Liver (tissue), 9 donors: Measurements from ENCODE around the gene PLB1. TPM values are rescaled to one million over a fixed set of nuclear protein-coding genes. Genes with fewer than 3 reads are reported as not detected.

Experiments
- DNase-seq: peaks from one replicate; pipeline ENCODE4 v3.0.0-alpha.2; 2017; ENCODE audit warnings: low spot score
- H3K27ac ChIP-seq, 2 donors: one replicate each; pipeline ENCODE4 v1.7.0; 2013; ENCODE audit warnings: inconsistent platforms in 2 of 2, low read length in 2 of 2, control low read depth in 1 of 2, low read depth in 1 of 2, mild to moderate bottlenecking in 1 of 2
- H3K27me3 ChIP-seq, 4 donors: one replicate each; pipeline versions ENCODE4 v1.6.1 to v1.7.0; 2013; ENCODE audit warnings: low read length in 3 of 4, inconsistent platforms in 1 of 4, mild to moderate bottlenecking in 1 of 4, moderate library complexity in 1 of 4; ENCODE audit not compliant: control insufficient read depth in 4 of 4, insufficient read depth in 4 of 4
- H3K36me3 ChIP-seq, 4 donors: one replicate each; pipeline versions ENCODE4 v1.6.1 to v1.7.0; 2013; ENCODE audit warnings: low read length in 3 of 4, mild to moderate bottlenecking in 3 of 4, low read depth in 1 of 4, moderate library complexity in 1 of 4; ENCODE audit not compliant: control insufficient read depth in 4 of 4, insufficient read depth in 3 of 4
- H3K4me1 ChIP-seq, 4 donors: one replicate each; pipeline versions ENCODE4 v1.6.1 to v1.7.0; 2013; ENCODE audit warnings: low read length in 3 of 4, mild to moderate bottlenecking in 3 of 4, moderate library complexity in 1 of 4; ENCODE audit not compliant: control insufficient read depth in 4 of 4, insufficient read depth in 4 of 4
- H3K4me3 ChIP-seq, 3 donors: one replicate each; pipeline versions ENCODE4 v1.6.1 to v1.7.0; 2013; ENCODE audit warnings: low read length in 3 of 3, control low read depth in 1 of 3, low read depth in 1 of 3, mild to moderate bottlenecking in 1 of 3
- H3K9ac ChIP-seq, 2 donors: one replicate each; pipeline ENCODE4 v1.7.0; 2013; ENCODE audit warnings: low read length in 2 of 2, mild to moderate bottlenecking in 2 of 2, moderate library complexity in 2 of 2, control low read depth in 1 of 2, low read depth in 1 of 2
- H3K9me3 ChIP-seq, 4 donors: one replicate each; pipeline versions ENCODE4 v1.6.1 to v1.7.0; 2013; ENCODE audit warnings: low read length in 3 of 4; ENCODE audit not compliant: control insufficient read depth in 4 of 4
- ATF3 ChIP-seq: IDR thresholded peaks from 2 replicates; pipeline ENCODE4 v1.6.1; 2016; ENCODE audit warnings: antibody characterized with exemption
- EGR1 ChIP-seq, 2 donors: IDR thresholded peaks; 2 replicates each; pipeline ENCODE4 v1.6.1; 2016 to 2018; ENCODE audit warnings: antibody characterized with exemption in 2 of 2, low read depth in 2 of 2
- FOXA1 ChIP-seq: IDR thresholded peaks from 2 replicates; pipeline ENCODE4 v1.6.1; 2016; ENCODE audit warnings: antibody characterized with exemption
- FOXA2 ChIP-seq: IDR thresholded peaks from 2 replicates; pipeline ENCODE4 v1.6.1; 2016; ENCODE audit warnings: antibody characterized with exemption
- GABPA ChIP-seq, 2 donors: IDR thresholded peaks in 1 of 2; conservative IDR thresholded peaks in 1 of 2; 2 replicates each; pipeline ENCODE4 v1.6.1; 2016; ENCODE audit warnings: antibody characterized with exemption in 2 of 2, mild to moderate bottlenecking in 1 of 2, moderate library complexity in 1 of 2
- HNF4A ChIP-seq, 2 donors: conservative IDR thresholded peaks; 2 replicates each; pipeline ENCODE4 v1.6.1; 2016; ENCODE audit warnings: antibody characterized with exemption in 2 of 2, mild to moderate bottlenecking in 2 of 2
- HNF4G ChIP-seq: IDR thresholded peaks from 2 replicates; pipeline ENCODE4 v1.6.1; 2016; ENCODE audit warnings: antibody characterized with exemption
- JUND ChIP-seq, 2 donors: IDR thresholded peaks; 2 replicates each; pipeline ENCODE4 v1.6.1; 2016; ENCODE audit warnings: antibody characterized with exemption in 2 of 2
- NR2F2 ChIP-seq: IDR thresholded peaks from 2 replicates; pipeline ENCODE4 v1.6.1; 2016; ENCODE audit warnings: antibody characterized with exemption
- RAD21 ChIP-seq, 2 donors: IDR thresholded peaks; 2 replicates each; pipeline ENCODE4 v1.6.1; 2016; ENCODE audit warnings: antibody characterized with exemption in 2 of 2, mild to moderate bottlenecking in 2 of 2
- RXRA ChIP-seq, 2 donors: IDR thresholded peaks; 2 replicates each; pipeline ENCODE4 v1.6.1; 2017 to 2018; ENCODE audit warnings: antibody characterized with exemption in 2 of 2, mild to moderate bottlenecking in 1 of 2
- SP1 ChIP-seq: IDR thresholded peaks from 2 replicates; pipeline ENCODE4 v1.6.1; 2018; ENCODE audit warnings: antibody characterized with exemption, mild to moderate bottlenecking
- TAF1 ChIP-seq: conservative IDR thresholded peaks from 2 replicates; pipeline ENCODE4 v1.6.1; 2016; ENCODE audit warnings: antibody characterized with exemption, mild to moderate bottlenecking
- YY1 ChIP-seq: IDR thresholded peaks from 2 replicates; pipeline ENCODE4 v1.6.1; 2016; ENCODE audit warnings: antibody characterized with exemption, mild to moderate bottlenecking
- WGBS: extraction: QIAGEN DNeasy Blood & Tissue Kit; methylation state at CpG from one replicate; pipeline ENCODE4 v1.1.7; 2013; 5-methylcytosine and 5-hydroxymethylcytosine counted together
- polyA plus RNA-seq, 2 donors: library from polyadenylated mRNA; stranded (reverse) in 1 of 2; unstranded in 1 of 2; fragments of 200-250 nt in 1 of 2; fragments of >200 nt in 1 of 2; fragmentation: Nextera tagmentation in 1 of 2; extraction: Ambion mirVana in 1 of 2; gene quantifications; one replicate each; pipeline versions ENCODE4 v1.2.1 to v1.2.3, GENCODE V29; 2013 to 2015
- total RNA-seq, 2 donors: library from RNA; depleted of rRNA; stranded (reverse); fragments of >200 nt; gene quantifications; one replicate each; pipeline ENCODE4 v1.2.3, GENCODE V29; 2014
- TF ChIP-seq, protein P1 (sequence below): IDR thresholded peaks from 2 replicates; pipeline ENCODE4 v1.6.1; 2016; ENCODE audit warnings: antibody characterized with exemption
- TF ChIP-seq, protein P2 (sequence below): IDR thresholded peaks from 2 replicates; pipeline ENCODE4 v1.6.1; 2016; ENCODE audit warnings: antibody characterized with exemption
- TF ChIP-seq, protein P3 (sequence below): fragments of 150-350 bp; IDR thresholded peaks from 2 replicates; pipeline ENCODE4 v1.5.1; 2017; ENCODE audit warnings: improper control_type of control experiment, low read depth, low read length; ENCODE audit not compliant: missing input control
- donor health status: healthy.
- donor health status: healthy.
- donor health status: healthy.
- donor health status: healthy.
- donor health status: healthy.

PLB1 gene
- total and polyA plus RNA-seq, 4 donors = 0.58 to 4.5 (median 1.6) TPM

GRCh38 chr2:28644760-28645159 is 148.9 kb downstream of the PLB1 start:
- H3K4me3 ChIP-seq = no peak overlapping the region
- no peak for TF ChIP-seq YY1
- TF ChIP-seq HNF4G = no peak
- TF ChIP-seq EGR1 (IDR thresholded peaks at IDR 0.05; ENCODE audit: low read depth in 2 of 2) = no peak
- TF ChIP-seq SP1 = no peak
- TF ChIP-seq FOXA2 = no peak
- no peak for TF ChIP-seq GABPA (IDR thresholded peaks at IDR 0.05 in 1 of 2, conservative IDR thresholded peaks at IDR 0.05 in 1 of 2)
- no peak for TF ChIP-seq NR2F2
- TF ChIP-seq, protein P1, sequence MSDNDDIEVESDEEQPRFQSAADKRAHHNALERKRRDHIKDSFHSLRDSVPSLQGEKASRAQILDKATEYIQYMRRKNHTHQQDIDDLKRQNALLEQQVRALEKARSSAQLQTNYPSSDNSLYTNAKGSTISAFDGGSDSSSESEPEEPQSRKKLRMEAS = no peak
- TF ChIP-seq RXRA (IDR thresholded peaks at IDR 0.05) = no peak
- TF ChIP-seq, protein P2, sequence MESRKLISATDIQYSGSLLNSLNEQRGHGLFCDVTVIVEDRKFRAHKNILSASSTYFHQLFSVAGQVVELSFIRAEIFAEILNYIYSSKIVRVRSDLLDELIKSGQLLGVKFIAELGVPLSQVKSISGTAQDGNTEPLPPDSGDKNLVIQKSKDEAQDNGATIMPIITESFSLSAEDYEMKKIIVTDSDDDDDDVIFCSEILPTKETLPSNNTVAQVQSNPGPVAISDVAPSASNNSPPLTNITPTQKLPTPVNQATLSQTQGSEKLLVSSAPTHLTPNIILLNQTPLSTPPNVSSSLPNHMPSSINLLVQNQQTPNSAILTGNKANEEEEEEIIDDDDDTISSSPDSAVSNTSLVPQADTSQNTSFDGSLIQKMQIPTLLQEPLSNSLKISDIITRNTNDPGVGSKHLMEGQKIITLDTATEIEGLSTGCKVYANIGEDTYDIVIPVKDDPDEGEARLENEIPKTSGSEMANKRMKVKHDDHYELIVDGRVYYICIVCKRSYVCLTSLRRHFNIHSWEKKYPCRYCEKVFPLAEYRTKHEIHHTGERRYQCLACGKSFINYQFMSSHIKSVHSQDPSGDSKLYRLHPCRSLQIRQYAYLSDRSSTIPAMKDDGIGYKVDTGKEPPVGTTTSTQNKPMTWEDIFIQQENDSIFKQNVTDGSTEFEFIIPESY = no peak
- no peaks in the 10 kb centered on the region for H3K27me3 ChIP-seq
- peaks cover 2 to 7% (median 4%) of the 10 kb centered on the region in 4 donors for H3K4me1 ChIP-seq
- no peaks in the 10 kb centered on the region for H3K9me3 ChIP-seq
- no peak overlapping the region for H3K27ac ChIP-seq
- 85% methylated on average over 7 of the region's 7 CpGs for WGBS
- no peaks in the 10 kb centered on the region for H3K36me3 ChIP-seq
- no peak overlapping the region for H3K9ac ChIP-seq
- no peak for DNase-seq

- no peak for TF ChIP-seq HNF4A (conservative IDR thresholded peaks at IDR 0.05)
- TF ChIP-seq JUND (IDR thresholded peaks at IDR 0.05) = no peak
- no peak for TF ChIP-seq FOXA2
- no peak for TF ChIP-seq RXRA (IDR thresholded peaks at IDR 0.05)
- no peak for TF ChIP-seq SP1
- no peak for TF ChIP-seq TAF1
- TF ChIP-seq RAD21 (IDR thresholded peaks at IDR 0.05) = no peak
- TF ChIP-seq HNF4G = no peak
- TF ChIP-seq ATF3 = no peak
These were observed 149.7 kb downstream of the PLB1 start for GRCh38 chr2:28645553-28645952.

DNA sequence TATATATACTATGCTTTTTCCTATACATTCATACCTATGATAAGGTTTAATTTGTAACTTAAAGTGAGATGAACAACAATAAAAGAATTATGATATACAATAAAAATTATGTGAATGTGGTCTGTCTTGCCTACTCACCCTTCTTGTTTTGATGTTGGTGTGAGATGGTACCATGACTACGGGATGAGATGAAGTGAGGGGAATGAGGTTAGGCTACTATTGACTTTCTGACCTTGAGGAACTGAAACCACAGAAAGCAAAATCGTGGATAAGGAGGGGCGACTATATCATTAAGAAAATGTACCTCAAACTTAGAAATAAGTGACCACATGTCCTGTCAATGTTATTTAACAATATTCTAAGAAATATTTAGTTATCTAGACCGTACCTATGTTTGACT is 151.8 kb downstream of the PLB1 start:
- H3K9me3 ChIP-seq = no peaks in the 10 kb centered on the region
- WGBS = 83% methylated on average over 4 of the region's 4 CpGs
- H3K9ac ChIP-seq = no peak overlapping the region
- H3K36me3 ChIP-seq = no peaks in the 10 kb centered on the region
- no peak overlapping the region for H3K4me3 ChIP-seq
- no peaks in the 10 kb centered on the region for H3K4me1 ChIP-seq
- H3K27ac ChIP-seq = no peak overlapping the region
- DNase-seq = no peak
- H3K27me3 ChIP-seq = no peaks in the 10 kb centered on the region
- TF ChIP-seq FOXA1 = no peak
- no peak for TF ChIP-seq FOXA2
- TF ChIP-seq SP1 = no peak
- TF ChIP-seq EGR1 (IDR thresholded peaks at IDR 0.05; ENCODE audit: low read depth in 2 of 2) = no peak
- TF ChIP-seq YY1 = no peak
- TF ChIP-seq, protein P2 = no peak
- no peak for TF ChIP-seq GABPA (IDR thresholded peaks at IDR 0.05 in 1 of 2, conservative IDR thresholded peaks at IDR 0.05 in 1 of 2)
- TF ChIP-seq NR2F2 = no peak
- TF ChIP-seq, protein P3, sequence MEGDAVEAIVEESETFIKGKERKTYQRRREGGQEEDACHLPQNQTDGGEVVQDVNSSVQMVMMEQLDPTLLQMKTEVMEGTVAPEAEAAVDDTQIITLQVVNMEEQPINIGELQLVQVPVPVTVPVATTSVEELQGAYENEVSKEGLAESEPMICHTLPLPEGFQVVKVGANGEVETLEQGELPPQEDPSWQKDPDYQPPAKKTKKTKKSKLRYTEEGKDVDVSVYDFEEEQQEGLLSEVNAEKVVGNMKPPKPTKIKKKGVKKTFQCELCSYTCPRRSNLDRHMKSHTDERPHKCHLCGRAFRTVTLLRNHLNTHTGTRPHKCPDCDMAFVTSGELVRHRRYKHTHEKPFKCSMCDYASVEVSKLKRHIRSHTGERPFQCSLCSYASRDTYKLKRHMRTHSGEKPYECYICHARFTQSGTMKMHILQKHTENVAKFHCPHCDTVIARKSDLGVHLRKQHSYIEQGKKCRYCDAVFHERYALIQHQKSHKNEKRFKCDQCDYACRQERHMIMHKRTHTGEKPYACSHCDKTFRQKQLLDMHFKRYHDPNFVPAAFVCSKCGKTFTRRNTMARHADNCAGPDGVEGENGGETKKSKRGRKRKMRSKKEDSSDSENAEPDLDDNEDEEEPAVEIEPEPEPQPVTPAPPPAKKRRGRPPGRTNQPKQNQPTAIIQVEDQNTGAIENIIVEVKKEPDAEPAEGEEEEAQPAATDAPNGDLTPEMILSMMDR = no peak
- TF ChIP-seq RXRA (IDR thresholded peaks at IDR 0.05) = no peak
- TF ChIP-seq, protein P1 = no peak
- TF ChIP-seq TAF1 = no peak
- no peak for TF ChIP-seq ATF3
- TF ChIP-seq HNF4G = no peak
- TF ChIP-seq RAD21 (IDR thresholded peaks at IDR 0.05) = no peak

More at GRCh38 chr2:28645553-28645952, 149.7 kb downstream of the PLB1 start:
- H3K9ac ChIP-seq = no peak overlapping the region
- DNase-seq = no peak
- H3K9me3 ChIP-seq = no peaks in the 10 kb centered on the region
- 95% methylated on average over 2 of the region's 2 CpGs for WGBS
- H3K27ac ChIP-seq = no peak overlapping the region
- H3K4me3 ChIP-seq = no peak overlapping the region
- peaks cover 0 to 1% (median under 1%) of the 10 kb centered on the region in 4 donors for H3K4me1 ChIP-seq
- no peaks in the 10 kb centered on the region for H3K27me3 ChIP-seq
- H3K36me3 ChIP-seq = no peaks in the 10 kb centered on the region
